HFFc6 (cell line): Measurements from ENCODE around the gene ACOT13. TPM values are rescaled to one million over a fixed set of nuclear protein-coding genes. Genes with fewer than 3 reads are reported as not detected.

Experiments
- DNase-seq: peaks from one replicate; pipeline ENCODE4 v3.0.0-alpha.2; 2018
- H3K27ac Mint-ChIP-seq: 2 replicates; pipeline ENCODE4 v1.8.0; 2020; ENCODE audit warnings: mild to moderate bottlenecking, mixed read lengths
- H3K27me3 Mint-ChIP-seq: 2 replicates; pipeline ENCODE4 v1.8.0; 2021; ENCODE audit warnings: mild to moderate bottlenecking, moderate library complexity, mixed read lengths; ENCODE audit not compliant: insufficient read depth
- H3K36me3 Mint-ChIP-seq: 2 replicates; pipeline ENCODE4 v1.8.0; 2021; ENCODE audit warnings: low read depth, mixed read lengths
- H3K4me1 Mint-ChIP-seq: 2 replicates; pipeline ENCODE4 v1.8.0; 2020; ENCODE audit warnings: low read depth, mixed read lengths
- H3K4me3 Mint-ChIP-seq: 2 replicates; pipeline ENCODE4 v1.8.0; 2020; ENCODE audit warnings: mild to moderate bottlenecking, moderate library complexity, mixed read lengths
- H3K9me3 Mint-ChIP-seq: 2 replicates; pipeline ENCODE4 v1.8.0; 2020; ENCODE audit warnings: mild to moderate bottlenecking, mixed read lengths
- total RNA-seq, 6 experiments: library from RNA; stranded (reverse); fragmentation: NEBNext Ultra II Directional; extraction: Animal tissue kit (Norgen Biotek cat#: 25700); gene quantifications; 2 replicates in 1 of 6; 3 replicates in 5 of 6; pipeline ENCODE4 v1.2.3, GENCODE V29; 2021
- TF ChIP-seq, protein P1 (sequence below): fragments of 200-600 bp; sonication (generic); IDR thresholded peaks from 2 replicates; pipeline ENCODE4 v1.5.0; 2021; ENCODE audit warnings: antibody characterized with exemption, mild to moderate bottlenecking

The ACOT13 gene
- total RNA-seq, 6 experiments from 2014 or later: 18.7 to 21.9 (median 19.8) TPM

DNA sequence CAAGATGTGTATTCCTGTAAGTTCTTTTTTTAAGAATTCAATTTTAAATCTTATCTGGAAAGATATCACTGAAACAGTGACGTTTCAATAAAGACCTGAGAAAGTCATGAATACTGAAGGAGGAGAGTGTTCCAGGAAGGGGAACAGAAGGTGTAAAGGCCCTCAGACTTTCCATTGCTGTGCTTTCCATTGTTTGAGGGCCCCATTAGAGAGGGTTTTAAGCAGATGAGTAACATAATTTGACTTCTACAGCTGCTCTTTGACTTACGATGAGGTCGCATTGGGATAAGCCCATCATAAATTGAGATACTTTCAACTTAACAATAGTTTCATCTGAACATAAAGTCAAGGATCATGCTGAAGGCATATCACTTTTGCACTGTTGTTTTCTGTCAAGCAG, 24.7 kb downstream of the ACOT13 start:
- H3K4me3 Mint-ChIP-seq: no peak overlapping the region
- H3K36me3 Mint-ChIP-seq: no peaks in the 10 kb centered on the region
- H3K4me1 Mint-ChIP-seq: no peaks in the 10 kb centered on the region
- TF ChIP-seq, protein P1, sequence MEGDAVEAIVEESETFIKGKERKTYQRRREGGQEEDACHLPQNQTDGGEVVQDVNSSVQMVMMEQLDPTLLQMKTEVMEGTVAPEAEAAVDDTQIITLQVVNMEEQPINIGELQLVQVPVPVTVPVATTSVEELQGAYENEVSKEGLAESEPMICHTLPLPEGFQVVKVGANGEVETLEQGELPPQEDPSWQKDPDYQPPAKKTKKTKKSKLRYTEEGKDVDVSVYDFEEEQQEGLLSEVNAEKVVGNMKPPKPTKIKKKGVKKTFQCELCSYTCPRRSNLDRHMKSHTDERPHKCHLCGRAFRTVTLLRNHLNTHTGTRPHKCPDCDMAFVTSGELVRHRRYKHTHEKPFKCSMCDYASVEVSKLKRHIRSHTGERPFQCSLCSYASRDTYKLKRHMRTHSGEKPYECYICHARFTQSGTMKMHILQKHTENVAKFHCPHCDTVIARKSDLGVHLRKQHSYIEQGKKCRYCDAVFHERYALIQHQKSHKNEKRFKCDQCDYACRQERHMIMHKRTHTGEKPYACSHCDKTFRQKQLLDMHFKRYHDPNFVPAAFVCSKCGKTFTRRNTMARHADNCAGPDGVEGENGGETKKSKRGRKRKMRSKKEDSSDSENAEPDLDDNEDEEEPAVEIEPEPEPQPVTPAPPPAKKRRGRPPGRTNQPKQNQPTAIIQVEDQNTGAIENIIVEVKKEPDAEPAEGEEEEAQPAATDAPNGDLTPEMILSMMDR: no peak
- no peaks in the 10 kb centered on the region for H3K27me3 Mint-ChIP-seq
- no peaks in the 10 kb centered on the region for H3K9me3 Mint-ChIP-seq
- no peak for DNase-seq
- no peak overlapping the region for H3K27ac Mint-ChIP-seq

DNA sequence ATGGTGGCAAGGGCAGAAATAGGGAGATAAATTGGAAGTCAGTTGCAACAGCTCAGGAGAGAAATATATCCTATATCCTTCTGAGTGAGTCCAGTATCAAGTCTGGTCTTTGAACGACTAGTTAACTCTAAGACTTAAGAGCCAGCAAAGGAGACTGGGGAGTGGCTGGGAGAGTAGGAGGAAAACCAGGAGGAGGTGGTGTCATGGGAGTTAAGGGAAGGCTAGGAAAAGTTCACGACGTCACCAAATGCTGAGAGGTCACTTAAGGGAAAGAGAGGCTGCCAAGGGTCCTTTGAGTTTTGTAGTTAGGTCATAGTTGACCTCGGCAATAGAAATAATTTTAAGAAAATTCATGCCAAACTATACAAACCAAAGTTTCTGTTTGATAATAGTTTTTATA, 25.1 kb downstream of the ACOT13 start:
- DNase-seq: no peak
- H3K27me3 Mint-ChIP-seq: no peaks in the 10 kb centered on the region
- no peak overlapping the region for H3K4me3 Mint-ChIP-seq
- H3K36me3 Mint-ChIP-seq: no peaks in the 10 kb centered on the region
- no peak overlapping the region for H3K27ac Mint-ChIP-seq
- no peaks in the 10 kb centered on the region for H3K4me1 Mint-ChIP-seq
- H3K9me3 Mint-ChIP-seq: no peaks in the 10 kb centered on the region
- TF ChIP-seq, protein P1: no peak

DNA sequence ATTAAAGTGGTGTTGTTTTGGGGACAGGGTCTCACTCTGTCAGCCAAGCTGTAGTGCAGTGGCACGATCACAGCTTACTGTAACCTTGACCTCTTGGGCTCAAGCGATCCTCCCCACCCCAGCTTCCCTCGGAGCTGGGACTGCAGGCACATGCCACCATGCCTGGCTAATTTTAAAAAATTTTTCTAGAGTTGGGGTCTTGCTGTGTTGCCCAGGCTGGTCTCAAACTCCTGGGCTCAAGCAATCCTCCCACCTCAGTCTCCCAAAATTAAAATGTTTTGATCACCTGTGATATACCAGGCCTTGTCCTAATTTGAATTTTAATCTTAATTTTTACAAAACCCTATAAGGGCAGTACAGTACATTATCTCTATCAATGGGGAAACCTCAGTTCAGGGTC, 25.5 kb downstream of the ACOT13 start:
- Mint-ChIP-seq H3K27ac (no peak overlapping the region), H3K27me3 (no peaks in the 10 kb centered on the region), H3K9me3 (no peaks in the 10 kb centered on the region), H3K36me3 (no peaks in the 10 kb centered on the region), H3K4me3 (no peak overlapping the region), H3K4me1 (no peaks in the 10 kb centered on the region)
- TF ChIP-seq, protein P1: no peak
- DNase-seq: no peak

DNA sequence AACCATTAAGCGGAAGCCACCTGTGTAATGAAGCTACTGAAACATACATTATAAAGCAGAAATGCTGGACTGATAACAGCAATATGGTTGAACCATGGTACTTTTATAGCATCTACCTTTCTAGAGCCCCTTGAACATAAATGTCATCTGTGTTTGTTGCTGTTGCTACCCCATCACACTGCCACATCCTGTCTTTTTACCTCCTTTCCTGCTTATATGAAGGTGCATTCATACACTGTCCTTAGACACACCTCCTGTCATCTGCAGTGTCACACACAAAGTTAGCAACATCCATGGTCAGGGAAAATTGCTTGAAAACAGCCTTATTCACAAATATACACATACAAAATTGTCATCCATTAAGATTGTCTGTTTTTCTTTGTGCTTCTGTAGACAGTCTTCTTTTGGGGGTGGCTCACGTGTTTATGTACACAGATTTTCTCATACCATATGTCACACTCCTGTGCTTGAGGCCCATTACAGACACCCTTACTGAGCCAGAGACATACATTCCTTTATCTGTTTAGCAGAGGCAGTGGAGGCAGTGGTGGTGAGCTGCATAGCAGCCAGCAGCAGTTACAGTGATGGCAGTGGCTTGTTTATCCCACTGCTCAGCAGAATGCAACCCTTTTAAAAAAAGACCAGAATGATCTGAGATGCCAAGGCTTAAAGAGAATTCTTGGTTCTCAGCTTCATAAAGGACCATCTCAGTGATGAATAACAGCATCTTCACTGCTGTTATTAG, 26.1 kb downstream of the ACOT13 start:
- Mint-ChIP-seq H3K9me3 (no peaks in the 10 kb centered on the region), H3K27me3 (no peaks in the 10 kb centered on the region), H3K36me3 (no peaks in the 10 kb centered on the region), H3K4me3 (no peak overlapping the region), H3K4me1 (no peaks in the 10 kb centered on the region), H3K27ac (no peak overlapping the region)
- TF ChIP-seq, protein P1: no peak
- DNase-seq: no peak

DNA sequence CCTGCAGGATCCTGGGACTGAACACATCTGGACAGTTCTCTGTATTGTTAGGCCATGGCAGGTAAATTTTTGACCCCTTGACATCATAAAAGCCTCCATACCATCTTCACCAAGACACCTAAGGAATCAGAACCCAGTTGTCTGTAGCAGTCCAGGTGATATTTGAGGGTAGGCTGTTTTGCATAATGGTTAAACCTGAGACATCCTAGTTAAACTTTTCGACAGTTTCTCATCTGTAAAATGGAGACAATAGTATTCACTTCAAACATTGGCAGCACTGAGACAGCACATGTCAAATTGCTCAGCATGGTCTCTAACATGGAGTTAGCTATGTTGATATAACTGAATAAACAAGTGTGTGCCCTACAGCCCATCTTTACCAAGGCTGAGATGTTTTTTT, 27.3 kb downstream of the ACOT13 start:
- no peaks in the 10 kb centered on the region for H3K9me3 Mint-ChIP-seq
- no peaks in the 10 kb centered on the region for H3K4me1 Mint-ChIP-seq
- no peak overlapping the region for H3K27ac Mint-ChIP-seq
- no peak for DNase-seq
- H3K36me3 Mint-ChIP-seq: no peaks in the 10 kb centered on the region
- TF ChIP-seq, protein P1: no peak
- no peaks in the 10 kb centered on the region for H3K27me3 Mint-ChIP-seq
- H3K4me3 Mint-ChIP-seq: no peak overlapping the region
